Head of caudate nucleus (tissue), 42 donors: ENCODE measurements around the gene ABHD17A.
"Not testable (repeated sequence)": the region's sequence is repeated elsewhere in the genome, so short reads cannot be mapped to it uniquely, and the experiment has no call there.

Experiments used
- DNase-seq, 42 donors: peaks; one replicate each; pipeline versions ENCODE4 v3.0.0 to v3.0.0-alpha.2; 2020 to 2021; ENCODE audit warnings: mixed read lengths in 7 of 42
- intact Hi-C: fragments of 100-400 bp; cut with DNase I; formaldehyde crosslinking; loops from one replicate; pipeline ENCODE4 v1.15.0; 2022

ABHD17A gene

DNA sequence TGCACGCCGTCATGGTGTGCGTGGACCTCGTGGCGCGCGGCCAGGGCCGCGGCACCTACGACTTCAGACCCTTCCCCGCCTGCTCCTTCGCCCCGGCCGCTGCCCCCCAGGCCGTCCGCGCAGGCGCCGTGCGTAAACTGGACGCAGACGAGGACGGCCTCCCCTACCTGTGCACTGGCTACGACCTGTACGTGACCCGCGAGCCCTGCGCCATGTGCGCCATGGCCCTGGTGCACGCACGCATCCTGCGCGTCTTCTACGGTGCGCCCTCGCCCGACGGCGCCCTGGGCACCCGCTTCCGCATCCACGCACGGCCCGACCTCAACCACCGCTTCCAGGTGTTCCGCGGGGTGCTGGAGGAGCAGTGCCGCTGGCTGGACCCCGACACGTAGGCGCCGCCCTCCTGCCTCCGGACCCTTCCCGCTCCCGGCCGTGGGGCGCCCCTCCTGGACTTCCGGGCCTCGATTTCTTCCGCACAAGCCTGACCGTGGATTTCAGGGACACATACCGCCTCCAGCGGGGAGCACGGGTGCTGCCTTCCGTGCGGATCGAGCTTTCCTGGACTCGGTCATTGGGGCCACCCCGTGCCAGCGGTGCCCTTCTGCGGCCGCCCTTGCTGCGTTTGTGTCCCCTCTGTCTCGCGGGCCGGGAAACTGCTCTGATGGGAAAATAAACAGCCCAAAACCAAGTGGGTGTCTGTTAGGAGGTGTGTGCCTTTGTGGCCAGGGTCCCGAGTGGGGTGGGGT, 27.6 kb upstream of the ABHD17A start:
- intact Hi-C loops: no loop called here
- no peak for DNase-seq

DNA sequence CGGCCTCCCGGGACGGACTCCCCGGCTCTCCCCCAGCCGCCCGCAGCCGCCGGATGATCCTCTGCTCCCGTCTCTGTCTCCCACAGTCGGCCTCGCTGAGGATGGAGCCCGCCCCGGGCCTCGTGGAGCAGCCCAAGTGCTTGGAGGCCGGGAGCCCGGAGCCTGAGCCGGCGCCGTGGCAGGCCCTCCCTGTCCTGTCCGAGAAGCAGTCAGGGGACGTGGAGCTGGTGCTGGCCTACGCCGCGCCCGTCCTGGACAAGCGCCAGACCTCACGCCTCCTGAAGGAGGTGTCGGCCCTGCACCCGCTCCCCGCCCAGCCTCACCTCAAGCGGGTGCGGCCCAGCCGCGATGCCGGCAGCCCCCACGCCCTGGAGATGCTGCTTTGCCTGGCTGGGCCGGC, 26.7 kb upstream of the ABHD17A start:
- intact Hi-C loops: no loop called here
- no peak for DNase-seq

DNA sequence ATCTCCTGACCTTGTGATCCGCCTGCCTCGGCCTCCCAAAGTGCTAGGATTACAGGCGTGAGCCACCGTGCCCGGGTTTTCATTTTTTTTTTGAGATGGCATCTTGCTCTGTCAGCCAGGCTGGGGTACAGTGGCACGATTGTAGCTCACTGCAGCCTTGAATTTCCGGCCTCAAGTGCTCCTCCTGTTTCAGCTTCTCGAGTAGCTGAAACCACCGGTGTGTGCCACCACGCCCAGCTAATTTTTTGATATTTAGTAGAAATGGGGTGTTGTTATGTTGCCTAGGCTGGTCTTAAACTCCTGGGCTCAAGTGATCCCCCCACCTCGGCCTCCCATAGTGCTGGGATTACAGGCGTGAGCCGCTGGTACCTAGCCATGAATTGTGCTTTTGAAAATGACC, 25.8 kb upstream of the ABHD17A start:
- no peak for DNase-seq
- intact Hi-C loops: no loop called here

DNA sequence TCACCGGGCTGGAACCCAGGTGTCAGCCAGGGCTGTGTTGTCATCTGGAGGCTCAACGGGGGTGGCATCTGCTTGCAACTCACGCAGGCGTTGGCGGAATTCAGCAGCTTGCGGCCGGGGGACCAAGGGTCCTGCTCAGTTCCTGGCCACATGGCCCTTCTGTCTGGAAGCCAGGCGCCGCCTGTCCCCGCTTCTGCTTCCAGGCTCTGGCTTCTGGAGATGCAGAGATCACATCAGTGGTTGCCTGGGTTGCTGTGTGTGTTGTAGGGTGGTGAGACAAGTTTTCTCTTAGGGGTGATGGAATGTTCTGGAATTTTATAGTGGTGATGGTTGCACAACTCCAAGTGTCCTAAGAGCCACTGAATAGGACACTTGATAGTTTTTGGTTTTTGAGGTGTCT, 24.9 kb upstream of the ABHD17A start:
- peak in 8 of 42 donors; percentile 16 to 52 (median 36) for DNase-seq
- intact Hi-C loops: no loop called here

DNA sequence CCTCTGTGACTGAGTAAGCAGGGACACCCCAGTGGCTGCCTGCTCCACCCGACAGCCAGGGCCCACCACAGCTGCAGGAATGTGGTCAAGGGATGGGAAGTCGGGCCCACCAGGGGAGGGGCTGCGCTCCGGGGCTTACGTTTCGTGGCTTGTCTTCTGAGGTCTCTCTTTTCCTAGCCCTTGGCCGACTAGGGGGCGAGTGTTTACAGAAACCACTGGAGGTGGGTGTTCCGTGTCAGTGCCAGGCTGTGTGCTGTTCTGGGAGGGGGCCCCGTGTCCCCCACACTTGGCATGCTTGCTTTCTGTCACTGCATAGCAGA, 24.4 kb upstream of the ABHD17A start:
- intact Hi-C loops: no loop called here
- DNase-seq: no peak

DNA sequence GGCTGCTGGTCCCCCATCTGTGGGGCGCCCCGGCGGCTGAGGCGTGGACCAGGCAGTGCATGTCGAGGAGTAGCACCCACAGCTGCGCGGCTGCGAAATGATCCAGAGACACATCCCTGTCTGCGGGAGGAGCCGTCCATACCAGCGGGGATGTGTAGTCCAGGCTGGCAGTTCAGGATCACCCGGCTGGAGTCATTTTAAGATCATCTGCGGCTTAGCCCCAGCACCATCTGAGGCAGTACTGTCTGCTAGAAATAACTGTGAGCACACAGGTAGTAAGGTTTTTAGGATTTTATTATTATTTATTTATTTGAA, 23.0 kb upstream of the ABHD17A start:
- peak in 6 of 42 donors; percentile 16 to 47 (median 34) for DNase-seq
- intact Hi-C loops: no loop called here

DNA sequence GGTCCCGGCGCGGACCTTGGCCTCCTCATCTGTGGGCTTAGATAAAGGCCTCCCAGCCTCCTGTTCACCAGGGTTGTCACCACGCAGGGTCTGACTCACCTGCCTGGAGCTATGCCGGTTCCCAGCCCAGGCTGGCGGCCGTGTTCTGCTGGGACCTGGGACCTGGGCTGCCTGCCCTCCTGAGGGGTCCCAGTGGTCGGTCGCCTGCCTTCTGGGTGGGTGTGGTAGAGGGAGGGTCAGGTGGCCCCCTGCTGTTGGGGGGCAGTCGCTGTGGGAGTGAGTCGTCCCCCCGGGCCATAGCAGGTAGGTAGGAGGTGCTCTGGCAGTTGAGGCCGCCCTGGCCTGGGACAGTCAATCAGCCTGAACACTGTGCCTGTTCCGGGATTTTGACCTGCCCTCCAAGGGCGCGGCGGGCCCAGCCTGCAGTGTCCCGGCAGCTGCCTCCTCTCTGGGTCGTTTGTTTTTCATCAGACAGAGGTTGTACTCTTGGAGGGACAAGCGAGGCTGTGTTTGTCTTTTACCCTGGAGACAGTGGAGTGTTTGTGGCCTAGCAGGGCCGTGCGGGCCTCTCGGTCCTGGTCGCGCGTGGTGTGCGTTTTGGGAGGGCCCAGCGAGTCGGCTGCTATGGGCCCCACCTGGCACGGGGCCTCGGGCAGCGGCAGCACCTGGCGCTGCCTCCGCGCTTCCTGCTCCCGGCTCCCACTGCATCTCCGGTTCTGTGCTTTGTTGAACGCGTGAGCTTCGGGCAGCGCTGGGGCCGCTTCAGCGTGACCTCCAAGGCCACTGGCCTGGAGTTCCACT, 22.5 kb upstream of the ABHD17A start:
- intact Hi-C loops: no loop called here
- peak in 23 of 42 donors; percentile 11 to 70 (median 47) for DNase-seq

DNA sequence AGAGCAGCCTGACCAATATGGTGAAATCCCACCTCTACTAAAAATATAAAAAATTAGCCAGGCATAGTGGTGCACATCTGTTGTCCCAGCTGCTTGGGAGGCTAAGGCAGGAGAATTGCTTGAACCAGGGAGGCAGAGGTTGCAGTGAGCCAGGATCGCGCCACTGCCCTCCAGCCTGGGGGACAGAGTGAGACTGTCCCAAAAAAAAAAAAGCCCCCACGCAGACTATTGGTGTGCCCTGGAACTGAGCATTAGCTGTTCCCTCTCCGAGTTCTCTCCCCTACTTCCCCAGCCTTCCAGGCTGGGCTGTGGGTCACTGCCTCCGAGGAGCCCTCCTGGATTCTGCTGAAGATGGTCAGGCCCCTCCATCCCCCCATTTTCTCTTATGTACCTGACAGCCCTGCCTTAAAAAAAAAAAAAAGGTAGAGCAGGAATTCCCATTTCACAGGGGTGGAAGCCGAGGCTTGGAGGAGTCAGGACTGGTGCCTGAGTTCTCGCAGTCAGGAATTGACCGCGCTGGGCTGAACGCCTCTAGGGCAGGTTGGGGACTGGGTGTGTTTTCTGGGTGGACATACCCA, 21.8 kb upstream of the ABHD17A start:
- intact Hi-C loops: no loop called here
- no peak for DNase-seq

DNA sequence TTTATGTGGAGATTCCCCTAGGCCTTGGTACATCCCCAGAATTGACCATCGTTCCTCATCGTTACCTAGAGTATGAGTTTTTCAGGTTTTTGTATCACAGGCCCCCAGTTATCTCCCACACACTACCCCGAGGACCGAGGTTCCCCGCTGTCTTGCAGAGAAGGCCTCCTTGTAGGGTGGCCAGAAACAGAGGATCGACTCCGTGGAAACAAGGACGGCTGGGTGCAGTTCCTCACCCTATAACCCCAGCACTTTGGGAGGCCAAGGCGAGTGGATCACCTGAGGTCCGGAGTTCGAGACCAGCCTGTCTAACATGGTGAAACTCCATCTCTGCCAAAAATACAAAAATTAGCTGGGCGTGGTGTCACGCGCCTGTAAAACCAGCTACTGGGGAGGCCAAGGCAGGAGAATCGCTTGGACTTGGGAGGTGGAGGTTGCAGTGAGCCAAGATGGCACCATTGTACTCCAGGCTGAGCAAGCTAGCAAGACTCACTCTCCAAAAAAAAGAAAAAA, 20.6 kb upstream of the ABHD17A start:
- DNase-seq: no peak
- intact Hi-C loops: no loop called here

DNA sequence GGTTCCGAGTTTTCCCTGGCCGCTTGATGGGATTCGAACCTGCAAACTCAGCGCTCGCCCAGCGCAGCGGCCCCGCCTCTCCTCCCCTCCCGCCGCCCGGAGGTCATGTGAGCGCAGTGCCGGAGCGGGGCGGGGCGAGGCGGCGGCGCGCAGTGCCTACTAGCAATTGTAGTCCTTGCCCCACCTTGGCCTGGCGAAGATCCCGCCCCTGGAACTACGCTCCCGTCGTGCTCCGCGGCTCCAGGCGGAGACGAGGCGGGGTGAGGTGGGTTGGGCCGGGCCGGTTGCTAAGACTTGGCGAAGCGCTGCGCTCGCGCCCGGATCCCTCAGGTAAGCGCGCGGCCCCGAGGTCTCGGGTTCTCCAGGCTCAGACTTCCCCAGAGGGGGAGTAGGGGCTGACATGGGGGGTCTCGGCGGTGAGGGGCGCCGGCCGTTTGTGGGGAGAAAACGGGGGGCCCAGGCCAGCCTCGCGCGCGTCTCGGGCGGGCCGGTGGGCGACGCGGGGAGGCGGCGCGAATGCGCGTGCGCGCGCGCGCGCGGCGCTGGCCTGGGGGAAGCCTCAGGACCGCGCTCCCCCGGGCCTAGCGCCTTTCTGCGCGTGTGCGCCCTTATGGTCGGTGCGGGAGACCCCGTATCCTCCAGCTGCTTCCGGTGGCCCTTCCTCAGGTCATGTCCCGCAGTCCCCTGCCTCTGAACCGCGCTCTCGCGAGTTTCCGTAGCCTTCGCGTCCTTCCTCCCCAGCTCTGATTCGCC, 20.0 kb upstream of the ABHD17A start, which contains the start of the genes ADAT3 and SCAMP4:
Gene ADAT3, plus strand, starts transcription at position 290 of the 753 bp plus-strand sequence. CDS start 6,649 bp downstream, outside the sequence.
Gene SCAMP4, plus strand, starts transcription at position 290 of the 753 bp plus-strand sequence. CDS start 9,621 bp downstream, outside the sequence.
- DNase-seq: peak; percentile 95 to 100 (median 99)
- intact Hi-C loops: no loop called here

DNA sequence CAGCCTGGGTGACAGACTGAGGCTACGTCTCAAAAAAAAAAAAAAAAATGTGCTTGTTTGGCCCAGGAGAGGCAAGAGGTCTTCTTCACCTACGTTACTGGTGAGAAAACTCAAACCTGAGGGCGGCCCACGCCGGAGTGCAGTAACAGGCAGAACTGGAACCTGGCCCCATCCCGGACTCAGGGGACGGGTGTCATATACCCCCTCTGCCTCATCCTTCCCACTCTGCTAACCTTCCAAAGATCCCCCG, 19.5 kb upstream of the ABHD17A start:
- intact Hi-C loops: no loop called here
- no peak for DNase-seq

DNA sequence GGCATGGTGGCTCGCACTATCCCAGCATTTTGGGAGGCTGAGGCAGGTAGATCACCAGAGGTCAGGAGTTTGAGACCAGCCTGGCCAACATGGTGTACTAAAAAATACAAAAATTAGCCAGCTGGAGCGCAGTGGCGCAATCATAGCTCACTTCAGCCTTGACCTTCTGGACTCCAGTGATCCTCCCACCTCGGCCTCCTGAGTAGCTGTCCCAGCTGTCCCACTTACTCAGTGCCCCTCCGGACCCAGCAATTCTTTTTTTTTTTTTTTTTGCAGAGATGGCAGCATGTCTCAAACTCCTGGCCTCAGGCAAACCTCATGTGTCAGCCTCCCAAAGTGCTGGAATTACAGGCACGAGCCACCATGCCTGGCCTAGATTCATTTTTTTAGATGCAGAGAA, 17.6 kb upstream of the ABHD17A start:
- DNase-seq: no peak
- intact Hi-C loops: no loop called here

DNA sequence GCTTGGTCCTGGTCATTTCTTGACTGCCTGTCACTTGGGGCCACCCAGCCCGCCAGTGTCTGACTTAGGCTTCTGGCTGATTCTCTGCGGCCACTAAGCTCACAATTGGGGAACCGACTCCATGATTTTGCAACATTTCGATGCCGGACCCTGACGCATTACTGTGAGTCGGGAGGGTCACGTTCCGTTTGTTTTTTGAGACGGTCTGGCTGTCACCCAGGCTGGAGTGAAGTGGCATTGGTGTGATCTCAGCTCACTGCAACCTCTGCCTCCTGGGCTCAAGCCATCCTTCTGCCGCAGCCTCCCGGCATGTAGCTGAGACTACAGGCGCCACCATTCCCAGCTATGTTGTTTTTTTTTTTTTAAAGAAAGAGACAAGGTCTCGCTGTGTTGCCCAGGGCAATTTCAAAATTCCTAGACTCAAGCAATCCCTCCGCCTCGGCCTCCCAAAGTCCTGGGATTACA, 16.7 kb upstream of the ABHD17A start:
- DNase-seq: peak in 21 of 42 donors; percentile 15 to 70 (median 40)

DNA sequence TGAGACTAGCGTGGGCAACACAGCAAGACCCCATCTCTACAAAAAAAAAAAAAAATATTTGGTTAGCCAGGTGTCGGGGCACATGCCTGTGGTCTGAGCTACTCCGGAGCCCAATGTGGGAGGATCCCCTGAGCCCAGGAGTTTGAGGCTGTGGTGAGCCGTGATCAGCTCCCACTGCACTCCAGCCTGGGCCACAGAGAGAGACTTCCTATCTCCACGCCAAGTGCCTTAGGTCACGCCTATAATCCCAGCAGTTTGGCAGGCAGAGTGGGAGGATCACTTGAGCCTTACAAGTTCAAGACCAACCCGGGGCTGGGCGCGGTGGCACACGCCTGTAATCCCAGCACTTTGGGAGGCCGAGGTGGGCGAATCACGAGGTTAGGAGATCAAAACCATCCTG, 11.2 kb upstream of the ABHD17A start:
- intact Hi-C loops: no loop called here
- DNase-seq: no peak

More for the DNA sequence above, 16.7 kb upstream of the ABHD17A start:
- intact Hi-C loops: no loop called here

DNA sequence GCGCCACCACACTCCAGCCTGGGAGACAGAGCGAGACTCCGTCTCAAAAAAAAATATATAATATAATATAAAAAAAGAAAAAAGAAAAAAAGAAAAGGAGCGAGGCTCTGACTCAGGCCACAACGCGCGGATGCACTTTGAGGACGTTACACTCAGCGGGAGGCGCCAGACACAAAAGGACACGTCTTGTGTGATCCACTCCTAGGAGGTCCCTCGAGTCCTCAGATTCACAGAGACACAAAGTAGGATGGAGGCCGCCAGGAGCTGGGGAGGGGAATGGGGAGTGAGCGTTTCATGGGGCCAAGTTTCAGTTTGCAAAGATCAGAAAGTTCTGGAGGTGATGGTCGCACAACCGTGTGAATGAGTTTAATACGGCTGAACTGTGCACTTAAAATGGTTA, 8.5 kb upstream of the ABHD17A start:
- intact Hi-C loops: no loop called here
- DNase-seq: no peak

DNA sequence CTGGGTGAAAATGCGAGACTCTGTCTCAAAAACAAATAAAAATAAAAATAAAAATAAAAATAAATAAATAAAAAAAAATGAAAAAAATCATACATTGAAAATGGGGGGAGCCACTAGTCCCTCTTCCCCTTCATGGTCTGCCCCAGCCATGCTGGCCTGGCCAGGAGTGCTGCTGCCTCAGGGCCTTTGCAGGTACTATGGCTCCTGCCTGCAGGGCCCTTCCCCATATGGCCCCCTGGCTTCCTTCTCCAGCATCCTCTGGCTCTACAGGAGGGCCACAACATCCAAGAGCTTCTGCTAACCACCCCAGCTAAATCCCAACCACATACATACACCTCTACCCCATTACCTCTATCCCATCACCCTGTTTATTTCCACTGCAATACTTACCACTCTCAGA, 4.6 kb upstream of the ABHD17A start:
- intact Hi-C loops: no loop called here
- DNase-seq: no peak

DNA sequence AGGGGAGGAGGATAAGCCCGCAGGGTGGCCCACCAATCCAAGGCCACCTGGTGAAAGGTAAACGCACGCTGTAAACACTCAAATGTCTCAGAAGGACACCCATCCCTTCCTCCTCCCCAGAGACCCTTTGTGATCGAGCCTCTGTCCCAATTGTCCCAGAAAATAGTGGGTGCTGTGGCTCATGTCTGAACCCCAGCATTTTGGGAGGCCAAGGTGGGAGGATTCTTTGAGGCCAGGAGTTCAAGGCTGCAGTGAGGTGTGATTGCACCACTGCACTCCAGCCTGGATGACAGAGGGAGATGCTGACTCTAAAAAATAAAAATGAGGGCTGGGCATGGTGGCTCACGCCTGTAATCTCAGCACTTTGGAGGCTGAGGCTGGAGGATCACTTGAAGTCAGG, 3.1 kb upstream of the ABHD17A start:
- no peak for DNase-seq
- intact Hi-C loops: no loop called here

DNA sequence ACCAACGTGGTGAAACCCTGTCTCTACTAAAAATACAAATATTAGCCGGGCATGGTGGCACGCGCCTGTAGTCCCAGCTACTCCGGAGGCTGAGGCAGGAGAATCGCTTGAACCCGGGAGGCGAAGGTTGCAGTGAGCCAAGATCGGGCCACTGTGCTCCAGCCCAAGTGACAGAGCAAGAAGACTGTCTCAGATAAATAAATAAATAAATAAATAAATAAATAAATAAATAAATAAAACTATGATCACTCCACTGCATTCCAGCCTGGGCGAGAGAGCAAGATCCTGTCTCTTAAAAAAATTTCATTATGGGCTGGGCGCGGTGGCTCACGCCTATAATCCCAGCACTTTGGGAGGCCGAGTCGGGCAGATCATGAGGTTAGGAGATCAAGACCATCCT, 1.1 kb upstream of the ABHD17A start:
- DNase-seq, intact Hi-C loops: not testable (repeated sequence)

DNA sequence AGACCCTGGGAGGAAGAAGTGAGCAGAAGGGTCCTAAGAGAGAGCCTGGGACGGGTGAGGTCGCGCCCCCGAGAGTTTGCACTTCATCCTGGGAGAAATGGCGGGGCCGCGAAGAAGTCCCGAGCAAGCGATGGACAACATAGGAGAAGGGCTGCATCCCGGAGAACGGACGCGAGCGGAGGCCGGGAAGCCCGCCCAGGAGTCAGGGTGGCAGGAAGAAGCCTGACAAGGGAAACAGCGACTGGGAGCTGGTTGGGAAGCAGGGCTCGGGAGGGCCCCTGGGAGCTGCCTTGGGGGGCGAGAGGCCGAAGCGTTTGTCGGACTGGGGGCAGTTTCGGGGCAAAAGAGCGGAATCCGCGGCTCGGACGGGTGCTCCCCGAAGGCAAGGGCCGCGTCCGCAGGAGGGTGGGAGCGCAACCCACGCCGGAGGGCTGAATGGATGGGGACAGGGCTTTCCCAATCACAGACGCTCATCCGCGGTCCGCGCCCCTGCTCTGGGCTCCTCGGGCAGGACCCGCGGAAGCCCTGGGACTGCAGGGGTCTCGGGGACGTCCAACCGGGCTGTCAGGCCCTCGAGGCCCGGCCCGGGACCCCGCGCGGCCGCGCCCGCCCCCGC, 469 bp downstream of the ABHD17A start:
- intact Hi-C loops: no loop called here
- DNase-seq: peak in 1 of 42 donors; percentile 34
